SK-N-MC (cell line): ENCODE results near the gene PDE1C.

Experiments used
- EZH2 ChIP-seq: fragments of 200-600 bp; sonication (generic); IDR thresholded peaks from one replicate; pipeline ENCODE4 v1.6.1; 2017; ENCODE audit warnings: antibody characterized with exemption
- POLR2AphosphoS5 ChIP-seq: IDR thresholded peaks from 2 replicates; pipeline ENCODE4 v1.6.1; 2012; ENCODE audit warnings: mild to moderate bottlenecking, low read depth, low read length, borderline replicate concordance

DNA sequence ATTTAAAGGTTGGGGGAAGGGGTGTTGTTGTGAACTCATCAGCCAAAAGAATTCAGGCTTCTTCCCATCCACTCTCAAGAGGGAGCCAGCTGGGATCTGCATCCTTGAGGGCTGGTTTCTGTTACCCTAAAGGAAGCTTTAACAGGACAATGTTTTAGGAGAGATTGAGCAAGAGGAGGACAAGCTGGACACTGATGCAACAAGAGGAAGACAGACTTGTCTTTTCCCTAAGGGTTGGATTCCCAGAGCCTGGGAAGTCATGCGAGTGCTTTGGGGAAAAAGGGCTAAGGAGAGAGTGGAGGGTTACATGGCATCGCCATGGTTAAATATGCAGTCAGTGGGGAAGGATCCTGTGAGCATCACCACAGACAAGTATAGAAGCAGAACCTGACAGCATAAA, 47.6 kb upstream of the PDE1C start:
- TF ChIP-seq POLR2AphosphoS5, result no peak
- TF ChIP-seq EZH2, result no peak
